Stromal cell of bone marrow (primary cell): ENCODE results near the gene MGST2.
"Not testable (repeated sequence)": the region's sequence is repeated elsewhere in the genome, so short reads cannot be mapped to it uniquely, and the experiment has no call there.

ENCODE experiments used
- DNase-seq: peaks from one replicate; pipeline ENCODE4 v3.0.0-alpha.2; 2012; ENCODE audit warnings: low read depth

MGST2 gene

DNA sequence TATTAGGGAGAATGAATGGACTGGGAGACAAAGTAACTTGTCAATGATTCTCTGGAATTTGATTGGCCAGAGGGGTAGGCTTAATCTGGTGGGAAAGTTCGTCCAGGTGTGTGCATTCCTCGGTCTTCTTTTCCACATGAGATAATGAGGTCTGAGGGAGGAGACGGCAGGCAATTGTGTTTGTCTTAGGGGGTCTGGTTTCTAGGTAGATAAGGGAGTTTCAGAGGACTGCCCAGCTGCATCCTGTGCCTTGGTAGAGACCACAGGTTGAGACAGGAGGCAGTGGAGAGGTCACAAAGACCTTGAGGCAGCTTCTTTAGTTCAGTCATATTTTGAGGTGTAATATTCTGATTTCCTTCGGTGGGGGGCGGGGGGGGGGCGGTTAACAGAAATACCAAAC is 4.3 kb downstream of the MGST2 start:
- DNase-seq = no peak

DNA sequence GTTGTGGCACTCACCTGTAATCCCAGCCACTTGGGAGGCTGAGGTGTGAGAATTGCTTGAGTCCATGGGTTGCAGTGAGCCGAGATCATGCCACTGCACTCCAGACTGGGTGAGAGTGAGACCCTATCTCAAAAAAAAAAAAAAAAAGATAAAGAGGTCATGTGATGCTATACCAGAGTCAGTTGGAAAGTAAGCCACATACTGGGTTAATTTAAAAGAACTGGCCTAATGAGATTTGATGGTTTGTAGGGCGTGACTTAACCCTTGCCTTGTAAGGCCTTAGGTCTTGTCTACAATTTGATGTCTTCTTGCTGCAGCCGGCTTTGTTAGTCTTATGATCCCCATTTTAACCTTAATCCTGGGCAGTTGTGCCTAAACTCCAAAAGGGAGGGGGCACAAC is 5.2 kb downstream of the MGST2 start:
- DNase-seq = no peak

DNA sequence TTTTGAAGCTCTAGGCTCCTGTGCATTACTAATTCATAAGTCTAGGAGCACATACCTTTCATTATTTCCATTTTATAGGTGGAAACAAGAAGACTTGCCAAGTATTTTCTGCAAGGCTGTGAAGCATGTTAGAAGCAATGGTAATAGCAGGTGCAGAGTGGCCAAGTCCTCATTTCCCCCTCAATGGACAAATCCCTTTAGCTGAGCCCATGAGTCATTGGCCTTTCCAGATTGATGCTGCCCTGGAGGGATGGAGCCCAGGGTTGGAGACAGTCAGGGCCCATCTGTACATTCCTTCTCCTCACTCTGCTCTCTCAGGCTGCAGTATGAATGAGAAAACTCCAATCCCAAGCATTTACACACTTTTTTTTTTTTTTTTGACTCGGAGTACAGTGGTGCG is 6.6 kb downstream of the MGST2 start:
- DNase-seq = no peak

DNA sequence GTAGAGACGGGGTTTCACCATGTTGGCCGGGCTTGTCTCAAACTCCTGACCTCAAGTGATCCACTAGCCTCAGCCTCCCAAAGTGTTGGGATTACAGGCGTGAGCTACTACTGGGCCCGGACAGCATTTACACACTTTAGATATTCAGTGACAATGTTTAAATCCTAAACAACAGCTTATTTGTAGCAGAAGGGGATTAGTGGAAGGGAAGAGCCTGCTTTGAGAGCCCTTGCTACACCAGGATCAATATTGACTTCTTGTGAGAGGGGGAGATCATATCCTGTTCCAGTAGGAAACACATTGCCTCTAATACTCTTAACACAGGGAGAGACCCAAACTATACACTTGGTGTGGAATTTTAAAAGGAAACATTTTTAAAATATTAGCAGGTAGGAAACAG is 7.1 kb downstream of the MGST2 start:
- DNase-seq = no peak

DNA sequence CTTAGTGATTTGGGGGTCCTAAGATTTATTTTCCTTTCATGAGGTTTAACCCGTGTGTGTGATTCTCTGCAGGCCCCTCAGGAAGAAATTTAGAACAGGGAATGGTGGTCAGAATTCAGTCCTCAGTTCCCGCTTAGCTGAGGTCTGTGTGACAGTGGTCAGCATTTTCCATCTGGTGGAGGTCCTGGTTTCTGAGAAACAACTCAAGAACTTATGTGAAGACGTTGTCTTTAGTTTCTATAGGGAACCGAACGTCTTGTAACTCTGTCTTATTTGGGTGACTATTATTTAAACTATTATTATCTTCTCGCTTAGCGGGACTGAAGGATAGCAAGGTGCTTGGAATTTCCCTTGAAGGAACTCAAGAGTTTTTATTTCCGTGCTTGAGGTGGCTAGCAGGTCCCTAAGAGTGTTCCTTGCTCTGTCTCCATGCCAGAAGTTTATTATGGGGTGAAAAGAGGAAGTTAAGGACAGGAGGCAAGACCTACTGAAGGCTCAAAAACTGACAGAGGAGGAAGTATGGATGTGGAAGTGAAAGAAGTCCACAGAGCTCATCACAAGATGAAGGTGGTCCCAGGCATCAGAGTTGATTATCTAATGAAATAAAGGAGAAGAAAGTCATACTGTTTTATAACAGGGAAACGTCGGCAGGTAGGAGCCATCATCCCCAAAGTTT is 9.4 kb downstream of the MGST2 start:
- no peak for DNase-seq

DNA sequence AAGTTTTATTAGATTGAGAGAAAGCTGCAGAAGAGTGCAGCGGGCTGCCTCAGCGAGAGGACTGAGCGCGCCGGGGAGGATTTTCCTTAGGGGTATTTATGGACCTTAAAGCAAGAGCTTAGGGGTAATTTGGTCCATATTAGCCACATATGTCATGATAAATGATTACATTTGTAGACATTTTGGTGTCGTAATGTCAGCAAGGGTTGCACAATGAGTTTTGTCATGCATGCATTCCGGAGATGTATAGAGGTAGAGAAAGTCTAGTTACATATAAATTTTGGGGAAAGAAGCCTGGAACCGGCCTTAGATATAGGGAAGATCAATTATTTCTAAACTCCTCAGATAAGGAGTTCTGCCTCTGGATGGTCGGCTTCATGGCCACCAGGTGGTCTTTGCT is 10.0 kb downstream of the MGST2 start:
- DNase-seq = no peak

DNA sequence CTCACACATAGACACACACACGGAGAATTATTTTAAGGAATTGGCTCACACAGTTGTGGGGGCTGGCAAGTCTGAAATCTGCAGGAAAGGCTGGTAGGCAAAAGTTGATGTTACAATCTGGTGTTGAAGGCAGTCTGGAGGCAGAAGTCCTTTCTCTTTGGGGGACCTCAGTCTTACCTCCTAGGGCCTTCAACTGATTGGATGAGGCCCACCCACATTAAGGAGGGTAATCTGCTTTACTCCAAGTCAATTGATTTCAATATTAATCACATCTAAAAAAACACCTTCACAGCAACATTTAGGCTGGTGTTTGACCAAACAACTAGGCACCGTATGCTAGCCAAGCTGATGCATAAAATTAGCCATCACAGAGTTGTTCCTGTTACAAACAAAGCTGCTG is 10.7 kb downstream of the MGST2 start:
- DNase-seq = no peak

DNA sequence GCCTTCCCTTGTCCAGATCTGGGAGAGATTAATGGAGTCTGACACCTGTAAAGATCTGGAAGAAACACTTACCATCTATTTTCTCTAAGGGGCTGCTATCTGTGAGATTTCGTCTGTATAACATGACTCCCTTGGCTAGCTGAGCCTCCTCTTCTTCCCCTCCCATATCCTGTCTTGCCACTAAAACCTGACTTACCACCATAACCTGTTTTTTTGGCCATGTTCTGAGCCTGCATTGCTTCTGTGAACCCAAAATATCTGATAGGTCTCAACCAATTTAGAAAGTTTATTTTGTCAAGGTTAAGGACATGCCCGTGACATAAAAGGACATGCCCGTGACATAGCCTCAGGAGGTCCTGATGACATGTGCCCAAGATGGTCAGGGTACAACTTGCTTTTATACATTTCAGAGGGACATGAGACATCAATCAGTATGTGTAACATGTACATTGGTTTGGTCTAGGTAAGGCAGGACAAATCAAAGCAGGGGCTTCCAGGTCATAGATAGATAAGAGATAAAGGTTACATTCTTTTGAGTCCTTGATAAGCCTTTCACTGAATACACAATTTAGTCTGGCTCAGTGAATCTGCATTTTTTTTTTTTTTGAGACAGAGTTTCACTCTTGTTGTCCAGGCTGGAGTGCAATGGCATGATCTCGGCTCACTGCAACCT is 11.4 kb downstream of the MGST2 start:
- no peak for DNase-seq

DNA sequence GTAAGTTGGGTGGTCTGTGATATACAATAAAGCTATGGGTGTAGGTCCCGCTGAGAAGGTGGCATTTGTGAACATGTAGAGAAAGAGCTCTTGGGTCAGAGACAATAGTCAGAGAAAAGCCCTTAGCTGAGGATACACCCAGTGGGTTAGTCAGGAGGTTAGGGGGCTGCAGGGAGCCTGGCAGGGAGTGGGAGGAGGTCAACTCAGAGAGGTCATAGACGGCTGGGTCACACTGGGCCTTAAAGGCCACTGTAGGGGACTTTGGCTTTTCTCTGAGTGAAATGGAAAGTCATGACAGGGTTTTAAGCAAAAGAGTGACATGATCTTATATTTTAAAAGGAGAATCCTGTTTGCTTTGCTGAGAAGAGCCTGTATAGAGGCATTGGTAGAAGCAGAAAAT is 16.7 kb downstream of the MGST2 start:
- DNase-seq = no peak

DNA sequence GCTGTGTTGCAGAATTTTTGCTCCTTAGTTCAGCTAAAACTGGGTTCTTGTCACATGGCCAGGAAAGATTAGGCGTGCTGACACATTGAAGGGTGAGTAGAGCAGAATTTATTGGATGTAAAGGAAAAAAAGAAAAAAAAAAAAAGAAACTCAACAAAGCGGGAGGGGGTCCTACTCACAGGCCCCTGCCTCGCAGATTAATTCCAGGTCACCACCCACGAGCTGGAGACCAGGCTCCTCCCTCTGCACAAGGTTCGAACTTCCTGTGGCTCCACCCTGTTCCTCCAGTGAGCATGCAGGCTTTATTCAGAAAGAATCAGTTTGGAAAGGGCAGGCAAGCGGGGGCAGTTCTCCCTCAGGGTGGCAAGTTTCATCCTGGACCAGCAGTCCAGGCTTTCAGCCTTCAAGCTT is 17.1 kb downstream of the MGST2 start:
- DNase-seq = no peak

DNA sequence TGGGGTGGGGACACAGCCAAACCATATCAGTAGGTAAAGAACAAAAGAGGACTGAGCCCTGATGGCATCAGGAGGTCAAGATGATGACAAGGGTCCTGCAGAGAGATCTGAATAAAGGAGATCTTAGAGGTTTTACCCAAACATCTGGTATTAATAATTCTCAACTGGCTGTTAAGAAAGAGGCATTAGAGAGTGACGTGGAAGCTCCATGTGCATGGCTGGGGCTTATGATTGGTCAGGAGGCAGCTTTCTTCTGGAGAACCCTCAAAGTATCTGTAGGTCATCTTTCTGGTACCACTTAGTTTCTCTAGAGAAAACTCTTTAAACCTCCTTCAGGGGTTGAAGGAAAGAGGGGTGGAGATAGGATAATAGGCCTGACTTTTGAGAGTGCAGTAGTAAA is 18.7 kb downstream of the MGST2 start:
- DNase-seq = no peak

DNA sequence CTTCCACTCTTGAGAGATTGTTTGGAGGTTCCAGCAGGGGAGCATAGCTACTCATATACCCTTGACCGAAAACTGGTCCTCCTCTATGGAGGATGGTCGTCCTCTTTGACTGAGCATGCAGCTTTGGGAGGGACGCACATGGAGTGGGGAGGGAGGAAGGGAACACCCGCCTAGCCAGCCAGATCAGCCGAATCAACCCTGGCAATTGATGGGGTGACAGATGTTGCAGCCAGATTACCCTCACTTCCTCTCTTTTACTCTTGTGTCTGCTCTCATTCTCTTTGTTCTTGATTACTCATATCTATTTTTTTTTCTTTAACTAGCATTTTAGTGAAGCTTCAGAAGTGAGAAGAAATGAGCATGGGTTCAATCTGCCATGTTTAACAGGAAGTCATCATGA is 19.6 kb downstream of the MGST2 start:
- no peak for DNase-seq

DNA sequence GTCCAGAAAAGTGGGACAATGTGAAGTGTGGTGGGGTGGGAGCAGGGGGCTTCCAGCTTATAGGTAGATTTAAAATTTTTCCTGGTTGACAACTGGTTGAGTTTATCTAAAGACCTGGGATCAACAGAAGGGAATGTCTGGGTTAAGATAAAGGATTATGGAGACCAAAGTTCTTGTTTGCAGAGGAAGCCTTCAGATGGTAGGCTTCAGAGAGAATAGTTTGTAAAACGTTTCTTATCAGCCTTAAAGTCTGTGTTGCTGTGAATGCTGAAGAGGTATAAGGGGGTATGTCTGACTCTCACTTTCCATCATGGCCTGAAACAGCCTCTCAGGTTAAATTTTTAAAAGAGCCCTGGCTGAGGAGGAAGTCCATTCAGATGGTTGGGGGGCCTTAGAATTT is 20.5 kb downstream of the MGST2 start:
- DNase-seq = no peak

DNA sequence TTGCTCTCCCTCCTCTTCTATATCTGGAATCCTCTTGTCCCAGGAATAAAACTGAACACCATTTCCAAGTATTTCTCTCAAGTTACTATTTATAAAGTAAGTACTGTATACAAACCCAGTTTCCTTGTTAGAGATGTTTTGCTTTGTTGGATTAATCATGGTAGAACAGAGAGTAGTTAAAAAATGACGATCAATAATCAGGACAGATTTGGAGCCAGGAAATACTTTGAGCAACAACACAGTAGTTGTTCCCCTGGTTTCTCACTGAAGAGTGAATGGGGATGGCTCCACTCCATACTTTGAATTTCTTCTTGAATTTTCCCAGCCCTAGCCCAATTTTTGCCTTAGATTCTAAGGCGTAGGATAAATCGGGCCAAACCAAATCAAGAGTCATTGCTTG is 21.4 kb downstream of the MGST2 start:
- no peak for DNase-seq

DNA sequence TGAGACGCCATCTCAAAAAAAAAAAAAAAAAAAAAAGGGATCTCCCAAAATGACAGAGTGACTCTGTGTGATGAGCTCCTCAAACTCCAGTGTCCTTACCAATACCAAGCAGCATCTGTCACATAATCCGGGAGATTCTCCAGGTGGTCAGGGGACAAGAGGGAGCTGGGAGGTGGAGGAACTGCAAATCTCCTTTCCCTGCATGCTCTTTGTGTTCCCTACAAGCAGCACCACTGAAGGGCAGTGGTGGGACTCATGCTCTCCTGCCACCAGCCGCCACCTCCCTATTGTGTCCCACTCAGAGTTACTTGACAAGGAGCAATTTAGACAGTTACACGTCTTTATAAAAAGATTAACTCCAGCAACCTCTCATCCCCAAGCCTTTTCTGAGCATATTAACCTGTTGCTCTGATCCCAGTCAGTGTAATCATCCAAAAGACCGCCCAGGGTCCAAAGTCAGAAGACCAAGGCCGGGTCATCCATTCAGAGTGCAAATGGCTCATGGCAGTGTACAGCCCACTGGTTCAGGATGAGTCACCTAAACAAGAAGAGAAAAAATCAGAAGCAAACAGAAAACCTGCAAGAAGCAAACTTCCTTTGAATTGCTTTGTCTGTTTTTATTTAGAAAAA is 23.6 kb downstream of the MGST2 start:
- DNase-seq = no peak

DNA sequence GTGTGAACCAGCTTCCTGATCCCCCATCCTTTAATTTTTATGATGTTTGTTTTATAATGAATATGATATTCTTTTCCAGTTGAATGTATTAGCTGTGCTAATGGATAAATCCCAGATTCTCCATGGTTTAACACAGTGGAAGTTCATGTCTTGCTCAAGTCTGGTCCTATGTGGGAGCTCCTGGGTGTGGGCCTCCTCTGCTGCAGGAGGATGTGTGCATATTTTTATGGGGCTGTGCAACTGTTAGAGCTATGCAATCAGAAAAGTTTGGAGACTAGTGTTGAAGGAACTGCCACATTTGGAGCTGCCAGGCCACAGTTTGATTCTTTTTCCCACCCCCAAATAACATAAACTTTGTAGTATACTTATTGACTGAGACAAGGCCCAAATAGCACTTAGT is 24.8 kb downstream of the MGST2 start:
- DNase-seq = no peak

DNA sequence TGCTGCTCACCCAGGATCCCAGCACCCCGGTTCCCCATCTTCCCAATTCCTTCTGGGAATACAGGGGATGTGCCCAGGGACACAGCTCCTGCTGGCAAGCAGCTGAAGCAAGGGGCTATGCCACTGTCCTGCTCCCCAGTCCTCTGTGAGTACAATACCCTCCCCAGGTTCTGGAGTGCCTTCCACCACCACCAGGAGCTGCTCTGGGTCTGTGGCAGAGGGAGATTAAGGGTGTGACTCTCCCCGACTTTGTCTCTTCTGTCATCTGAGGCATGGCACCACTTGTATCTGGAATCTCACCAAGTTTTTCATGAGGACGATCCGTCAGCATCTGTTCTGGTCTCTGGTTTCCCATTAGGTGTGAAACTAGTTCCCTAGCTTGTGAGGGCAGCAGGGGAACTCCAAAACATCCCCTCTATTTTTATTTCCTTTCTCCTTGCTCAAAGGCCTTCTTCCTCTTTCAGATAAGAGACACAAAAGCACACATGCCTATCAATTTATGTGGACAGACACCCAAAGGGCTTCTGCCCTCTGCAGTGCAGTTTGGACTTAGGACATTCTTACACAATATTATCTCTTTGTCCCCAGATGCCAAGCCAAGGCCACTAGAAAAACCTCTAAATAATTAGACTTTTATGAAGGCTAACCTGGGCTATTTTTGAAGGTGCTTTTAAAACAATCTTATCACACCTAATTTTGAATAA is 26.8 kb downstream of the MGST2 start:
- DNase-seq = no peak

DNA sequence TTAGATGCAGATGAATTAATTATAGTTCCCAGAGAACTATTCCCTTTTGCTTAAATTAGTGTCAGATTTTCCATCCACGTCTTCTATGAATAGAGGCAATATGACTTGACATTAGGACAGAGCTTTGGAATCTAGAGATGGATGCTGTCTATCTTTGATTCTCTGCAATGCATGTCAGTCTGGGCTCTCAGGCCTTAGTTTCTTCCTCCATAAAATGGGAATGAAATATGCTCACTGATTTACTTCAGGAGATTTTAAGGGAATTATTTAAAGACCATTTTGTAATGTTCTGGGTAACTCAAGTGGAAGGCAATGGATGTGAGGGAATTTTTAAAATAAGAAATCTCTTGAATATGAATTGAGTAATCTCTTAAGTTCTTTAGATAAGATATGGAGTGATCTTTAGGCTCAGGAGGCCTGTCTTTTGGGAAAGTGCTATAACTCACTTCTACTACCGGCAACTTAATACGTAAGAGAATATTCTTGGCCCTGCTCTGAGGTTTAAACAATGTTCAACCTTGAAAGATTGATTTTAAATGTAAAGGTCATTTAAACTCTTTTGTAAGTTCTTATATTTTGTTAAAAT is 29.0 kb downstream of the MGST2 start:
- no peak for DNase-seq

DNA sequence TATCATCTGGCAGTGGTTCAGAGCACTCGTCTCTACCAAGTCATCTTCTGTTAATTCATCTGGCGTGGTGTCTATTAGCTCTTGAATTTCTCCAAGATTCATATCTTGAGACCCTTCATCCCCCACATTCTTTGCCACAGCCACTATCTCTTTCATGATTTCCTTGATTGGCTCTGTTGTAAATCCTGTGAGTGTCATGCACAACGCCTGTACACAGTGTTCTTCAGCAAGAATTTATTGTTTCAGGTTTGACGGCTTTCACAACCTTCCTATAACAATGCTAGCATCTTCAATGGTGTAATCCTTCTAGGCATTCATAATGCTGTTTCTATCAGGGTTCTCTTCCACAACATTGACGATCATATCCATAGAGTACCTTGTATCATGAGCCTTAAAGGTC is 30.9 kb downstream of the MGST2 start:
- no peak for DNase-seq

DNA sequence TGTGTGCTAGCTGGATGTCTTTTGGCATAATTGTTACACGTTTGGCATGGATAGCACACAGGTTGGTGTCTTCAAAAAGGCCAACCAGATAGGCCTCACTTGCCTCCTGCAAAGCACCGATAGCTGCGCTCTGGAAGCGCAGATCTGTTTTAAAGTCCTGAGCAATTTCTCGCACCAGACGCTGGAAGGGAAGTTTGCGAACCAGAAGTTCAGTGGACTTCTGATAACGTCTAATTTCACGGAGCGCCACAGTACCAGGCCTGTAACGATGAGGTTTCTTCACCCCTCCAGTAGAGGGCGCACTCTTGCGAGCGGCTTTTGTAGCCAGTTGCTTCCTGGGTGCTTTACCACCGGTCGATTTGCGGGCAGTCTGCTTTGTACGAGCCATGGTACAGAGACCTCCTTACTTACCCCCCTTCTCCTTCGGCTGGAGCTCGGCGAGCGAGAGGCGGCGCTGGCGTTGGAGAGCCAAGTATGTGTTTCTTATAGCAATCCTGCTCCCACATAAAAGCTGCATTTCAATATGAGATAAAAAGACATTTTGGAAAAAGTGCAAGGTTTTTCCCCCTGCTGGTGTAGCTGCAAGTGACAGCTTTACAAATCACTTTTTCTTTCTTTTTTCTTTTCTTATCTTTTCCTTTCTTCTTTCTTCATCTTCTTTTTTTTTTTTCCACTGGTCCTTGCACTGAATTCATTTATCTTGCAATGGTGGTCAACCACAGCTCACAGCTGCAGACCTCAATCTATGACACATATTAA is 32.7 kb downstream of the MGST2 start:
- not testable (repeated sequence) for DNase-seq

DNA sequence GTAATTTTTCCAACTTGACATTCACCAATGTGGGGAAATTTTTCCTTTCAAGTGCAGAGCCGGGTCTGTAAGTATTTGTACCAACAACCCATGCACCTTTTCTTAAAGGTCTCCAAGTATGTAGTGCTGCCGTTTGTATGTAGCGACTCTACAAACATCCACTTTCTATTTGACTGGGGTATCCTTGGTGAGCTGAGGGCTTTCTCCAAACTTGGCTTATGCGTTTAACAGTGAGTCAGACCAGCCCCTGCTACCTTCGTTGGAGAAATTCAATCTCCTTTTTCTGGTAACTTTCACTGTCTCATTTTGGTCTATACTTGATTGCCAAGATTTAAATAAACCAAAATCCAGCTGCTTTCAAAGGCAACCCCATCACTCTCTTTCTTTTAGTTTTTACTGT is 34.9 kb downstream of the MGST2 start:
- DNase-seq = no peak

DNA sequence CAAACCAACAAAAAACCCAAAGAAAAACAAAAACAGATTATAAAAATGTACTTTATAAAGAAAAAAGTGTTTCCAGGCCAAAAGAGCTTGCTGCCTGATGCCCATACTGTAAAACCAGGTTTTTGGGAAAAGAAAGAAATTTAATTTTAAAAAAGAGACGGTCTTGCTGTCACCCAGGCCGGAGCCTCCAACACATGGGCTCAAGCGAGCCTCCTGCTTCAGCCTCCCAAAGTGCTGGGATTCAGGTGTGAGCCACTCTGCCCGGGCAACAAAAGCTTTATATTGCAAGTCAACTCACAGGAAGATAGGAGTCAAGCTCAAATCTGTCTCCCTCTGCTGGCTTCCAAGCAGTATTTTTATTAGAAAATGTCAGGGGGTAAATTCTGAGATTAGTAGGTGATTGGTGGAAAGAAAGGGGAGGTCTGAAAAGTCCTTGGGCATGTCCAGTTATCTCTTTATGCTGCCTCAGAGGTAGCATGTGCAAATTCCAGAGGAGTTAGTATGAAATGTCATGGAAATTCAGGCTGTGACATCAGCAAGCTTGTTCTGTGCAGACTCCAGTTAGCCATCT is 39.4 kb downstream of the MGST2 start:
- no peak for DNase-seq
